22Rv1 (cell line): ENCODE results near the gene CAPN12.
A peak's percentile ranks its signal among the peaks of the same experiment; 100 is the strongest.

Experiments
- H3K27ac ChIP-seq: fragments of 450-650 bp; 2 replicates; pipeline ENCODE4 v1.5.1; 2017
- ZFX ChIP-seq: fragments of 450-650 bp; IDR thresholded peaks from 2 replicates; pipeline ENCODE4 v1.6.1; 2017; ENCODE audit warnings: antibody characterized with exemption, borderline replicate concordance
- TF ChIP-seq, protein P1 (sequence below): fragments of 450-650 bp; IDR thresholded peaks from 2 replicates; pipeline ENCODE4 v1.5.1; 2017; ENCODE audit warnings: mild to moderate bottlenecking

CAPN12 gene

DNA sequence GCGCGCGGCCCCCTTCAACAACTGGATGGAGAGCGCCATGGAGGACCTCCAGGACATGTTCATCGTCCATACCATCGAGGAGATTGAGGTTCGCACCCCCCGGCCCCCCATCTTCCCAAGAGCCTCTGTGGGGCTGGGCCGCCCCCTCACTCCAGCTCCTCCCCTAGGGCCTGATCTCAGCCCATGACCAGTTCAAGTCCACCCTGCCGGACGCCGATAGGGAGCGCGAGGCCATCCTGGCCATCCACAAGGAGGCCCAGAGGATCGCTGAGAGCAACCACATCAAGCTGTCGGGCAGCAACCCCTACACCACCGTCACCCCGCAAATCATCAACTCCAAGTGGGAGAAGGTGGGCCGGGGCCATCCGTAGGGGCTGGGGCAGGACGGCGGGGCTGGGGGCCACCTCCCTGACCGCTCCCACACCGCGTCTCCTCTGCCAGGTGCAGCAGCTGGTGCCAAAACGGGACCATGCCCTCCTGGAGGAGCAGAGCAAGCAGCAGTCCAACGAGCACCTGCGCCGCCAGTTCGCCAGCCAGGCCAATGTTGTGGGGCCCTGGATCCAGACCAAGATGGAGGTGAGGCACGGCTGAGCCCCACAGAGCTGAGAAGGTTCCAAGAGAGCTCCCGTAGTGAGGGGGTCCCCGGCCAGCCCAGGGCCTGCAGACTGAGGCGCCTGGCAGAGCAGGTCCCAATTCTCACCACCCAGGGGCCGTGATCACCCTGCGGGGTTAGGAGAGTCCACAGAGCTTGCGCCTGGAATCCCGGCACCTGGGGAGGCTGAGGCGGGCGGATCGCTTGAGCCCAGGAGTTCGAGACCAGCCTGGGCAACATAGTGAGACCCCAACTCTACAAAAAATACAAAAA is 20.1 kb downstream of the CAPN12 start:
- no peak overlapping the region for H3K27ac ChIP-seq
- TF ChIP-seq, protein P1, sequence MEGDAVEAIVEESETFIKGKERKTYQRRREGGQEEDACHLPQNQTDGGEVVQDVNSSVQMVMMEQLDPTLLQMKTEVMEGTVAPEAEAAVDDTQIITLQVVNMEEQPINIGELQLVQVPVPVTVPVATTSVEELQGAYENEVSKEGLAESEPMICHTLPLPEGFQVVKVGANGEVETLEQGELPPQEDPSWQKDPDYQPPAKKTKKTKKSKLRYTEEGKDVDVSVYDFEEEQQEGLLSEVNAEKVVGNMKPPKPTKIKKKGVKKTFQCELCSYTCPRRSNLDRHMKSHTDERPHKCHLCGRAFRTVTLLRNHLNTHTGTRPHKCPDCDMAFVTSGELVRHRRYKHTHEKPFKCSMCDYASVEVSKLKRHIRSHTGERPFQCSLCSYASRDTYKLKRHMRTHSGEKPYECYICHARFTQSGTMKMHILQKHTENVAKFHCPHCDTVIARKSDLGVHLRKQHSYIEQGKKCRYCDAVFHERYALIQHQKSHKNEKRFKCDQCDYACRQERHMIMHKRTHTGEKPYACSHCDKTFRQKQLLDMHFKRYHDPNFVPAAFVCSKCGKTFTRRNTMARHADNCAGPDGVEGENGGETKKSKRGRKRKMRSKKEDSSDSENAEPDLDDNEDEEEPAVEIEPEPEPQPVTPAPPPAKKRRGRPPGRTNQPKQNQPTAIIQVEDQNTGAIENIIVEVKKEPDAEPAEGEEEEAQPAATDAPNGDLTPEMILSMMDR, result no peak
- TF ChIP-seq ZFX, result no peak

DNA sequence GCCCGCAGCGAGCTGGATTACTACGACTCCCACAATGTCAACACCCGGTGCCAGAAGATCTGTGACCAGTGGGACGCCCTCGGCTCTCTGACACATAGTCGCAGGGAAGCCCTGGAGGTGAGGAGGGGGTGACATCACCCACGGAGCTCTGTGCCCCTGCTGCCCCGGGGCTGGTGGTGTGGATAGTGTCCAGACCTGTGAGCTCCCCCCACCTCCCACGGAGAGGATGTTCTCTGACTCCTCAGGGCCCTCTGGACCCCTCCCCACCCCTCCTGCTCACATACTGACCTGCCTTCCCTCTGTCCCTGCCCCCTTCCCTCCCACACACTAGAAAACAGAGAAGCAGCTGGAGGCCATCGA is 20.7 kb downstream of the CAPN12 start:
- no peak for TF ChIP-seq ZFX
- TF ChIP-seq, protein P1, result no peak
- no peak overlapping the region for H3K27ac ChIP-seq

DNA sequence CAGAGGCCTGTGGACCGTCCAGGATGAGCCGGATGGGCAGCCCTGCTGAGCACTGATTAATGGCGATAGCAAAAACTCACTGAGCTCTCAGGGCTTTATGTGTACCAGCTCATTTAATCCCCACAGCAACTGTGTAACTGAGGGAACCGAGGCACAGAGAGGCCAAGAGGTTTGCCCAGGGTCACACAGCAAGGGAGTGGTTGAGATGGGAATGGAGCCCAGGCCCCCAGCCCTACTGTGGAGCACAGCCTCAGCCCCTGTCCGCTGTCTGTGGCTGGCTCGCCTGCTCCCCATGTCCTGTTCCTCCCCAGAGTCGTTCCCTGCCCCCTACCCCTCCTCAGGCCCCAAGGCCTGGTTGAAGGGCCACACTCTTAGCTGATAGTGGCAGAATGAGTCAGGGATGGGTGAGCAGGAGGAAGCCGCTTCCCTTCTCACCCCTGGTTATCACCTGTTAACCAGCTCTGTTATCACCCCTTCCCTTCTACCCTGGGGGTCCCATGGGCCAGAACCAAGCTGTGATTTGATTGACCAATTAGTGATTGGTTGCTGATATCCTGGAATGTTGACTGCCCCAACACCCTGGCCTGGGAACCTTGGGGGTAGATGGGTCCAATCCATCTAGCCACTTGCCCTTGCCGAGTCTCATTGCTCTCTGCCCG is 21.2 kb downstream of the CAPN12 start:
- no peak overlapping the region for H3K27ac ChIP-seq
- TF ChIP-seq ZFX, result no peak
- TF ChIP-seq, protein P1, result no peak

DNA sequence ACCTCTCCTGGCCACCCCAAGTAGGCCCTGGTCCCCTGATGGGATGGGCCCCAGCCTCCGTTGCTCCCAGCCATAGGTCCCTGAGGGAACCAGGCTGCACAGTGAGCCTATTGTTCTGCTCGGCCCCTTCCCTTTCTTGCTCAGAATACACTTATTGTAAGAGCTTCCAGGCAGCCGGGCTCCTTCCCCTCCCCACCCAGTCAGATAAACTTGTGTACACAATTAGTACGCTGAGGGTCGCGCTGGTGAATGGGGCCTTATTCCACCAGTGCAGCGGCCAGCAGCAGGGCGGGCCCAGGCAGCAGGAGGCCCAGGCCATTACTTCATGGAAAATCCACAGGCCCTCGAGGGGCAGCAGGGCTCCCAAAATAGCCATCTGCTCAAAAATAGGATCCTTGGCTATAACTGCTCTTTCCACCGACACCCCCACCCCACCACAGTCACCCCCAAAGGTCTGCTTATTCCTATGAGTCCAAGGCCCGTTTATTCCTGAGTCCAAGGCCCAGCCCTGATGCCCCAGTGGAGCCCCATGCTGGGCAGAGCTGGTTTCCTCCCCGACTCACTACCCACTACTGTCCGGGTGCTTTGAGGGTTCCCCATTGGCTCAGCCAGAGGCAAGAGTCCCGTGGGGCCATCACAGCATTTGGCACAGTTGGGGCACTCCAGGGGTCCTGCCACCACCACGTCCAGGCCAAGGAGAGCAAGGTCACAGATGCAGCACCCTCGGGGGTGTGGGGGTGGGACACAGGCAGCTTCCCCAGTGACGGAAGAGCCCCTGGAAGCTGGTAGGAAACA is 22.1 kb downstream of the CAPN12 start:
- H3K27ac ChIP-seq, result no peak overlapping the region
- TF ChIP-seq ZFX, result no peak
- TF ChIP-seq, protein P1, result no peak

DNA sequence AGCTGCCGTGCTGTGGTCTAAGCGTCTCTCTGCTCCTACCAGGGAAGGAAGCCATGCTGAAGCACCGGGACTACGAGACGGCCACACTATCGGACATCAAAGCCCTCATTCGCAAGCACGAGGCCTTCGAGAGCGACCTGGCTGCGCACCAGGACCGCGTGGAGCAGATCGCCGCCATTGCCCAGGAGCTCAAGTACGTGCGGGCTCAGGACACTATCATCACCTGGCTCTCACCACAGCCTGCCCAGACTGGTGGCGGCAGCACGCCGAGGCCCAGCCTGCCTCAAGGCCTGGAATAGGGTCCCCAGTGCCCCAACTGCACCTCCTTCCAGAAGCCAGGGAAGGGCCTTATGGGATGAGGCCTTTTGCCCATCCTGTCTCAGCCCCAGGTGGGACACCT is 22.8 kb downstream of the CAPN12 start:
- TF ChIP-seq ZFX, result no peak
- TF ChIP-seq, protein P1, result no peak
- peak overlapping the region; percentile 10; the same call in 1 of the 2 replicates for H3K27ac ChIP-seq

GRCh38 chr19:38720559-38721236 is 23.6 kb downstream of the CAPN12 start:
- TF ChIP-seq ZFX, result no peak
- TF ChIP-seq, protein P1, result no peak
- H3K27ac ChIP-seq, result peak overlapping the region; percentile 10; the same call in 1 of the 2 replicates
